Measurements from ENCODE around the gene SEBOX.

The SEBOX gene

GRCh38 chr17:28392491-28392890, 27.5 kb upstream of the SEBOX start:
- no peak for DNase-seq

DNA sequence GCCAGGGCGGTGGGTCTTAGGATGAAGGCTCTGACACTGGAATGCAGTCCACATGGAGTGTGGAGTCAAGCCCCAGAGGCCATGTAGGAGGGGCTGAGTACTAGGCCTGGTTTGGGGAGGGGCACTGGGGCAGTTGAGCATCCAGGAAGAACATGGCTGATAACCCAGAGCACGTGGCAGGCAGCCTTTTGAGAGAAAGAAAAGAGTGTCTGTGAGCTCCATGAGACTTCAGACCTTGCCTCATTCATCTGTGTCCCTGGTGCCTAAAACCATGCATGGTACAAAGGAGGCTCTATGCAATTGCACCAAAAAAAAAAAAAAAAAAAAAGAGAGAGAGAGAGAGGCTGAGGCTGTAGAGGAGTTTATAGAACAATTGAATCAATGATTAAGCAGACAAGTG, 26.4 kb upstream of the SEBOX start:
- no peak for DNase-seq

DNA sequence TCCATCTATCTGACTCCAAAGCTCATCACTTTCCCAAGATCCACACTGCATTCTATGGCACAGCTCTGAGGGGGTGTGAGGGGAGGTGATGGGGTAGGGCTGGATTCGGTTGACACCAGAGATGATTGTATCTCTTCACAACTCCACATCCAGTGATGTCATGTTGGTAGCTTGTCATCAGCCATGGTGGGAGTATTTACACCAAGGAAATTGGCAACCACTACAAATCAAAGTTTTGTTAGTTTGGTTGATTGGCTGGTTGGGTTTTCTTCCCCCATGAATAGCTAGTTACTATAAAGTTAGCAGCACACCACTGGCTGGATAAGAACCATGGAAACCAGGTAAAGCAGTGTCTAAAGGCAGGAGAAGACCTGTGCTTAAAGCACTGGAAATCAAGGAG, 26.0 kb upstream of the SEBOX start:
- DNase-seq: no peak

GRCh38 chr17:28390563-28390962, 25.6 kb upstream of the SEBOX start:
- DNase-seq: no peak

- DNase-seq: no peak
Observed at GRCh38 chr17:28390141-28390540, 25.1 kb upstream of the SEBOX start.

DNA sequence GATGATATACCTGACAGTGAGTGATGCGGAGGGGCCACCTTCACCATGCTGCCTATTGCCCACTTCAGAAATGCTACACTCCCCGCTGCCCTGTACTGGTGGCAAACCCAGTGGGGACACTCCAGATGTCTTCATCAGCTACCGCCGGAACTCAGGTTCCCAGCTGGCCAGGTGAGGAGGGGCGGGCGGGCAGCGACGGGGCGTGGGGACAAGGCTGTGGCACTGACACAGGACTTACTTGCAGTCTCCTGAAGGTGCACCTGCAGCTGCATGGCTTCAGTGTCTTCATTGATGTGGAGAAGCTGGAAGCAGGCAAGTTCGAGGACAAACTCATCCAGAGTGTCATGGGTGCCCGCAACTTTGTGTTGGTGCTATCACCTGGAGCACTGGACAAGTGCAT, 23.1 kb upstream of the SEBOX start:
- no peak for DNase-seq

GRCh38 chr17:28386391-28386790, 21.4 kb upstream of the SEBOX start:
- no peak for DNase-seq

DNA sequence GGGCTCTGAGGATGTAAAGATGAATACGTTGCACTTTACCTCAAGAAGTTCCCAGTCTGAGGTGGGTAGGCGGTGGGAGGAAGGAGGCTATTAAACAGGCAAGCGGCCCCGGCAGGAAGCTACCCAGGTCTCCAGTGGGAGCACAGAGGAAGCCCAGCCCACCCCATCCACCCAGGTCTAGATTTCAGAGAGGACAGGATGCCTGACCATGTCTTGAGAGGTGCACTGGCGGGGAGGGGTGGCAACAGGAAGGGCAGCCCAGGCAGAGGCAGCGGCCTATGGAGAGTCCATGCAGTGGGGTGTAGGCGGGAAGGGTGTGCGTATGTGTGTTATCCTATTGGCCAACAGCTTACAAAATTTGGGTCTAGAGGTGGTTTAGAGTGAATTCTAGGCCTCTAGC, 20.4 kb upstream of the SEBOX start:
- no peak for DNase-seq

DNA sequence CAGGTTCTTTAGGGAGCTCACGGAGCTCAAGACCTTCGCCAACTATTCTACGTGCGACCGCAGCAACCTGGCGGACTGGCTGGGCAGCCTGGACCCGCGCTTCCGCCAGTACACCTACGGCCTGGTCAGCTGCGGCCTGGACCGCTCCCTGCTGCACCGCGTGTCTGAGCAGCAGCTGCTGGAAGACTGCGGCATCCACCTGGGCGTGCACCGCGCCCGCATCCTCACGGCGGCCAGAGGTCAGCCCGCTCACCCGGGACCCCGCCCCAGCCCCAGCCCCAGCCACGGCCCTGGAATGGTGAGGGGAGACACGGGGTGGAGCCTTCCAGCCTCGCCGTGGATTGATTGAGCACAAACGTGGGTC, 20.0 kb upstream of the SEBOX start:
- no peak for DNase-seq

- DNase-seq: peak; percentile 53 to 59
Observed at GRCh38 chr17:28384281-28385036, 19.5 kb upstream of the SEBOX start.

DNA sequence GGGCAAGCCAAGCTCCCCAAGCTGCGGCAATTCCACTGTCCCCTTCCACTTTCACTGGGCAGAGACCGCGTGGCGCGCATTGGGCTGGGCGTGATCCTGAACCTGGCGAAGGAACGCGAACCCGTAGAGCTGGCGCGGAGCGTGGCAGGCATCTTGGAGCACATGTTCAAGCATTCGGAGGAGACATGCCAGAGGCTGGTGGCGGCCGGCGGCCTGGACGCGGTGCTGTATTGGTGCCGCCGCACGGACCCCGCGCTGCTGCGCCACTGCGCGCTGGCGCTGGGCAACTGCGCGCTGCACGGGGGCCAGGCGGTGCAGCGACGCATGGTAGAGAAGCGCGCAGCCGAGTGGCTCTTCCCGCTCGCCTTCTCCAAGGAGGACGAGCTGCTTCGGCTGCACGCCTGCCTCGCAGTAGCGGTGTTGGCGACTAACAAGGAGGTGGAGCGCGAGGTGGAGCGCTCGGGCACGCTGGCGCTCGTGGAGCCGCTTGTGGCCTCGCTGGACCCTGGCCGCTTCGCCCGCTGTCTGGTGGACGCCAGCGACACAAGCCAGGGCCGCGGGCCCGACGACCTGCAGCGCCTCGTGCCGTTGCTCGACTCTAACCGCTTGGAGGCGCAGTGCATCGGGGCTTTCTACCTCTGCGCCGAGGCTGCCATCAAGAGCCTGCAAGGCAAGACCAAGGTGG, 16.3 kb upstream of the SEBOX start:
- DNase-seq: no peak

- DNase-seq: no peak
Observed at GRCh38 chr17:28379814-28380801, 15.1 kb upstream of the SEBOX start.

DNA sequence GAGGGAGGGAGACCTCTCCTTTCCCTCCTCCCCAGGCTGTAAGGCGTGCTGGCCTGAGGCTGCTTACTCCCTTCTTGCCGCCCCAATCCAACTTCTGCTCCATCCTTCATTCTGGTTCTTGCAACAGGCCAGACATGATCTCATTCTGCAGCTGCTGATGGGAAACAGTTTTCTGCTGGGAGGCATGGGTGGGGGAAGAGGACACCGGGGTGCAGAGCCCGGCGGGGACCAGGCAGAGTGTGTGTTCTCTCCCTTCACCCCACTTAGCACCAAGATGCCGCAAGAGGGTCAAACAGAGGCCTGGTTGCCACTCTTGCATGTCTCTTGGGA, 7.9 kb upstream of the SEBOX start:
- no peak for DNase-seq

DNA sequence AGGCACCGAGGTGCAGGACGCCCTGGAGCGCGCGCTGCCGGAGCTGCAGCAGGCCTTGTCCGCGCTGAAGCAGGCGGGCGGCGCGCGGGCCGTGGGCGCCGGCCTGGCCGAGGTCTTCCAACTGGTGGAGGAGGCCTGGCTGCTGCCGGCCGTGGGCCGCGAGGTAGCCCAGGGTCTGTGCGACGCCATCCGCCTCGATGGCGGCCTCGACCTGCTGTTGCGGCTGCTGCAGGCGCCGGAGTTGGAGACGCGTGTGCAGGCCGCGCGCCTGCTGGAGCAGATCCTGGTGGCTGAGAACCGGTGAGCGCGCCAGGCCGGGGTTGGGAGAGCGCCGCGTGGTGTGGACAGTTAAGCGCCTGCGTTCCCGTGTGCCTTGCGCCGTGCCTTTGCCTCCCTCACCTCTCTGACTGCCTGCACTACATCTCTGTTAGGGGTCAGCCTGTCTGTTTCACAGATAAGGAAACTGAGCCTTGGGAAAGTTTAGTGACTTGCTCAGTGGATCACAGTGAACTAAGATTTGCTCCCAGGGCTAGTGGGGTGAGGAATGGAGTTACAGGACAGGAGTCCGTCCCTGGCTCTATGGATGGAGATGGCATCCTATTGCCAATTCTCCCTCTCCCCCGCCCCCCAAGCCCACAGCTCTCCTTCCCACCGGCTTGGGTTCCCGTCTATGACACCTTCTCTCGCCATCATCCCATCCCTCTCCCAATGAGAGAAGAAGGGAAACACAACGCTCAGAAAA, 7.4 kb upstream of the SEBOX start:
- no peak for DNase-seq

DNA sequence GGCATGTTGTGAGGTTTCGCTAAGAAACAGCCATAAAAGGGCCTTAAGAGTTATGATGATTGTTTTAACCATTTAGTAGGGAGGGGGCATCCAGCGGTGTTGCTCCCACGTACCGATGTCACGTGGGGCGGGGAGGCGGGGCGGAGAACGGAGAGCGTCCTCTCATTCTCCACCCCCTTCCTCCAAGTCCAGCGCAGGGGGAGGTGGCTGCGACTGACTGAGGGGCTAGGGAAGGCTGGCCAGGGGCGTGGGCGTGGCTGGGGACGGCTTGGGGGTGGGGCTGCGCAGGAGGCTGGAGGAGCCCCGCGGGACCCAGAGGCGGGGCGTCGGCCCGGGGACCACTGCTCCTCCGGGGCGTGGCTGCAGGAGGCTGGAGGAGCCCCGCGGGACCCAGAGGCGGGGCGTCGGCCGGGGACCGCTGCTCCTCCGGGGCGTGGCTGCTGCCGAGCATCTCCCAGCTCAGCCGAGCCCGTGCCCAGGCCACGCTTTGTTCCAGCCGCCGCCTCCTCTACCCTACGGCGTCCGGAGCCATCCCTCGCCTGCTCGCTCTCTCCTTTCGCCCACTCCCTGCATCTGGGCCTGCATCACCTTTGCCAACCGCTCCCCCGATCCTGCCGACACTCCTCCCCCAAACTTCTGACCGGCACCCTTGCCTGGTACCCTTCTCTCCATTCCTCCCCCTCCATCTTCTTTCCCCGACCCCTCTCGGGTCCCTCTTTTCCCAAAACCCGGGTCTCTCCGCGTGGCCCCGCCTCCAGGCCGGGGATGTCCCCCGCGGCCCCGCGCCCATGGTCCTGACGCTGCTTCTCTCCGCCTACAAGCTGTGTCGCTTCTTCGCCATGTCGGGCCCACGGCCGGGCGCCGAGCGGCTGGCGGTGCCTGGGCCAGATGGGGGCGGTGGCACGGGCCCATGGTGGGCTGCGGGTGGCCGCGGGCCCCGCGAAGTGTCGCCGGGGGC, 6.5 kb upstream of the SEBOX start, which contains the start of gene SARM1:
Gene SARM1 (plus strand): TSS at position 450 of the 958 bp plus-strand sequence. CDS start 339 bp downstream, at position 789.
- peak; percentile 80 for DNase-seq

DNA sequence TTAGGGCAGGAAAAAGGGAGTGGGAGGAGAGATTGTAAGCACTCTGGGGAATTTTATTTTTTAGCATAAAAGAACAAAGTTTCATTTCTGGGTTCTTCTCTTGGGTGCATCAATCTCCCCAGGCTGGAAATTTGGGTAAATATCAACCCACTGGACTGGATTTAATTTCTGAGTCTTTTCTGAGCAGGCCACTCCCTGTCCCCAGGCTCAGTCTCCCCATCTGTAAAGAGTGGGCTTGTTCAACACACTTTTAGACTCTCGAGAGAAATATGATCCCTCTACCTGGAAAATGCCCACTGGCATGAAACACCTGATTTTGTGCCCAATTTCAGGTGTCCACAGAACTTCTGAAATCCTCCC, 5.7 kb upstream of the SEBOX start:
- DNase-seq: no peak

- DNase-seq: no peak
Observed at GRCh38 chr17:28370035-28370743, 5.2 kb upstream of the SEBOX start, which contains the start of gene VTN. TSS of gene VTN (minus strand) at chr17:28370307. CDS start at chr17:28370203, 104 bp downstream.

DNA sequence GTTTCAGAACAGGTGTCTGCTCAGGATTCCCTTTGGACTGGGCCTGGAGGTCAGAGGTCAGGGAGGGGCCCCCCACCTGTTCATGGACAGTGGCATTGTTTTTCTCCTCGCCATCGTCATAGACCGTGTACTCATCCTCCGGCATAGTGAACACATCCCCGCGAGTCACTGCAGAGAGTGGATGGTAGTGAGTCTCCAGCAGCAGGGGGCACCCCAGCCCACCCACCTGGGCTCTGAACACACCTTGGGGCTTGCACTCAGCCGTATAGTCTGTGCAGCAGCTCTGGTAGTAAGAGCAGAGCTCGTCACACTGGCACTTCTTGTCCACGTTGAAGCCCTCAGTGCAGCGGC, 4.7 kb upstream of the SEBOX start:
- DNase-seq: no peak

DNA sequence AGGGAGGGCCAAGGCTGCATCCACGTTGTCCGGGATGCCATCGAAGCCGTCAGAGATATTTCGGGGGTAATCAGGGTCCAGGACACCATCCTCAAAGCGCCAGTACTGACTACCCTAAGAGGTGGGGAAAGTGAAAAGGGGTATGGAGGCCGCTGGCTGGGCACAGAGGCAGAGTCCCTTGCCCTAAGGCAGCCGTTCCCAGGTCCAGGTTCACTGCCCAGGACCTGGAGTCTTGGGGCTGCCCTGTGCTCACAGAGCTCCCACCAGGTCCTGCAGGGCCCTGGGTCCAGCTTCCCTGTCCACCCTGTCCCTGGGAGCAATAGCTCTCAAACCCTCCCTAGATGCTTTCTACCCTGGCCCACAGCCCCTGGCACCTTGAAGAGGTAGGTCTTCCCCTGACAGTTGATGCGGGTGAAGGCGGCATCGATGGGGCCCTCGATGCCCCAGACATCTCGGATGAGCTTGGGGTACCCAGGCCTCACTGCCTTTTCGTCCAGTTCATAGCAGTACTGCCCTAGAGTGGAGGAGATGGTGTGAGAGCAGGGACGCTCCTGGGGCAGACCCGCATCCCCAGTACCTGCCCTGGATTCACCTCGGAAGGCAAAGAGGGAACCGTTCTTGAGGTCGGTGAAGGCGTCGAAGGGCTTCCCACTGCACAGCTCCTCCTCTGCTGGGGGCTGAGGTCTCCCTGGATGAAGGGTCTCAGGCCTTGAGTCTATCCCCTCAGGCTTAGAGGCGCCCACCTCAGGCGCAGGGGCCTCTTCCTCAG, 4.1 kb upstream of the SEBOX start:
- DNase-seq: no peak

- no peak for DNase-seq
Observed at GRCh38 chr17:28368306-28368831, 3.4 kb upstream of the SEBOX start.
